BLaER1 treated with 17β-estradiol and CSF1 and Interleukin-3, amounts not matched to agents 10 nM and 100 nM (cell line): ENCODE measurements around the gene DNTTIP2.

Experiments
- H3K27ac ChIP-seq, 11 experiments: shearing (Covaris generic); formaldehyde crosslinking; 2 replicates each; pipeline ENCODE4 v1.8.1; 2022
- H3K27me3 ChIP-seq, 11 experiments: shearing (Covaris generic); formaldehyde crosslinking; 2 replicates each; pipeline ENCODE4 v1.8.1; 2022
- H3K36me3 ChIP-seq, 11 experiments: shearing (Covaris generic); formaldehyde crosslinking; 2 replicates each; pipeline ENCODE4 v1.8.1; 2022
- H3K4me1 ChIP-seq, 10 experiments: shearing (Covaris generic); formaldehyde crosslinking; 2 replicates each; pipeline ENCODE4 v1.8.1; 2022
- H3K4me2 ChIP-seq, 11 experiments: shearing (Covaris generic); formaldehyde crosslinking; 2 replicates each; pipeline ENCODE4 v1.8.1; 2022
- H3K4me3 ChIP-seq, 10 experiments: shearing (Covaris generic); formaldehyde crosslinking; 2 replicates each; pipeline ENCODE4 v1.8.1; 2022
- H3K9ac ChIP-seq, 11 experiments: shearing (Covaris generic); formaldehyde crosslinking; 2 replicates each; pipeline ENCODE4 v1.8.1; 2022
- H3K9me3 ChIP-seq, 11 experiments: shearing (Covaris generic); formaldehyde crosslinking; replicated peaks in 1 of 11; 2 replicates each; pipeline ENCODE4 v1.8.1; 2022
- H4K20me1 ChIP-seq, 11 experiments: shearing (Covaris generic); formaldehyde crosslinking; 2 replicates each; pipeline ENCODE4 v1.8.1; 2022
- Cebpa-rat ChIP-seq, 11 experiments: shearing (Covaris generic); IDR thresholded peaks; 2 replicates each; pipeline ENCODE4 v1.8.1; 2022

Gene DNTTIP2

GRCh38 chr1:93818570-93818959 is 60.4 kb downstream of the DNTTIP2 start:
- Histone ChIP-seq H3K27ac (peak overlapping the region; percentile 69 to 99 (median 98); a peak in 21 of 22 replicates), H3K4me2 (peak overlapping the region; percentile 75 to 93 (median 87)), H3K4me3 (no peak overlapping the region), H4K20me1 (no peaks in the 10 kb centered on the region), H3K27me3 (no peaks in the 10 kb centered on the region), H3K9ac (peak overlapping the region; percentile 71 to 91 (median 86); a peak in 21 of 22 replicates), H3K4me1 (peaks cover 56 to 100% (median 85%) of the 10 kb centered on the region in 10 experiments), H3K9me3 (peaks cover 0 to 13% (median 0%) of the 10 kb centered on the region in 11 experiments; a peak in 2 of 22 replicates), H3K36me3 (peaks cover 0 to 19% (median 0%) of the 10 kb centered on the region in 11 experiments; a peak in 3 of 22 replicates)
- TF ChIP-seq Cebpa-rat (IDR thresholded peaks at IDR 0.05): no peak

GRCh38 chr1:93817819-93818569 is 61.0 kb downstream of the DNTTIP2 start:
- H3K4me1 ChIP-seq: peaks cover 61 to 100% (median 87%) of the 10 kb centered on the region in 10 experiments
- peak overlapping the region; percentile 71 to 91 (median 86); a peak in 21 of 22 replicates for H3K9ac ChIP-seq
- H4K20me1 ChIP-seq: no peaks in the 10 kb centered on the region
- H3K27ac ChIP-seq: peak overlapping the region; percentile 69 to 99 (median 98); a peak in 21 of 22 replicates
- no peaks in the 10 kb centered on the region for H3K27me3 ChIP-seq
- H3K36me3 ChIP-seq: peaks cover 0 to 19% (median 0%) of the 10 kb centered on the region in 11 experiments; a peak in 2 of 22 replicates
- peaks cover 0 to 10% (median 0%) of the 10 kb centered on the region in 11 experiments; a peak in 2 of 22 replicates for H3K9me3 ChIP-seq
- 0 out of 20 replicates have a peak overlapping the region, but pooled peaks of 2 of the 10 experiments have one; percentile 13 to 14 for H3K4me3 ChIP-seq
- H3K4me2 ChIP-seq: peak overlapping the region; percentile 75 to 93 (median 87)
- no peak for TF ChIP-seq Cebpa-rat (IDR thresholded peaks at IDR 0.05)

- H3K27ac ChIP-seq: peak overlapping the region; percentile 69 to 99 (median 98); a peak in 21 of 22 replicates
- H3K9ac ChIP-seq: peak overlapping the region; percentile 72 to 91 (median 86); a peak in 21 of 22 replicates
- TF ChIP-seq Cebpa-rat (IDR thresholded peaks at IDR 0.05): peak; percentile 67 to 99 (median 98); a peak in 21 of 22 replicates
- H3K27me3 ChIP-seq: no peaks in the 10 kb centered on the region
- peak overlapping the region in 7 of 10 experiments; percentile 1 to 40 (median 13); a peak in 7 of 20 replicates for H3K4me3 ChIP-seq
- H4K20me1 ChIP-seq: no peaks in the 10 kb centered on the region
- H3K4me2 ChIP-seq: peak overlapping the region; percentile 75 to 93 (median 88)
- H3K4me1 ChIP-seq: peaks cover 63 to 100% (median 87%) of the 10 kb centered on the region in 10 experiments
- peaks cover 0 to 7% (median 0%) of the 10 kb centered on the region in 11 experiments; a peak in 2 of 22 replicates for H3K9me3 ChIP-seq
- peaks cover 0 to 13% (median 0%) of the 10 kb centered on the region in 11 experiments; a peak in 2 of 22 replicates for H3K36me3 ChIP-seq
These were observed 61.9 kb downstream of the DNTTIP2 start for GRCh38 chr1:93816970-93817678.
